GM13977 (cell line): Measurements from ENCODE around the gene STBD1.

ENCODE experiments used
- DNase-seq: peaks from one replicate; pipeline ENCODE4 v3.0.0; 2012; ENCODE audit warnings: low spot score
- CTCF ChIP-seq: IDR thresholded peaks from 2 replicates; pipeline ENCODE4 v1.5.1; 2012; ENCODE audit warnings: mild to moderate bottlenecking, control low read depth; ENCODE audit not compliant: insufficient read depth; ENCODE audit errors: extremely low read depth, missing control alignments
- in situ Hi-C: fragments of 300-500 bp; cut with MboI; formaldehyde crosslinking; loops from one replicate; pipeline ENCODE4 v1.12.0; 2022; ENCODE audit warnings: low sequenced_read_pairs, low pct_unique_long_range_greater_than_20kb, mixed read lengths, inconsistent platforms; ENCODE audit not compliant: unreplicated experiment

The STBD1 gene

GRCh38 chr4:76267811-76268210, 38.7 kb upstream of the STBD1 start:
- in situ Hi-C loops: no loop called here
- no peak for TF ChIP-seq CTCF
- DNase-seq: no peak

- TF ChIP-seq CTCF: no peak
- DNase-seq: no peak
- in situ Hi-C loops: no loop called here
Observed at GRCh38 chr4:76270244-76271175, 36.0 kb upstream of the STBD1 start.

- no peak for TF ChIP-seq CTCF
- in situ Hi-C loops: no loop called here
- DNase-seq: no peak
Observed at GRCh38 chr4:76271248-76271647, 35.3 kb upstream of the STBD1 start.

GRCh38 chr4:76272073-76272472, 34.5 kb upstream of the STBD1 start:
- in situ Hi-C loops: no loop called here
- no peak for TF ChIP-seq CTCF
- no peak for DNase-seq

- in situ Hi-C loops: no loop called here
- no peak for TF ChIP-seq CTCF
- no peak for DNase-seq
Observed at GRCh38 chr4:76272582-76272981, 34.0 kb upstream of the STBD1 start.

GRCh38 chr4:76272999-76273398, 33.5 kb upstream of the STBD1 start:
- in situ Hi-C loops: no loop called here
- no peak for TF ChIP-seq CTCF
- DNase-seq: no peak
